ENCODE results near the gene KRTAP12-1.

KRTAP12-1 gene

DNA sequence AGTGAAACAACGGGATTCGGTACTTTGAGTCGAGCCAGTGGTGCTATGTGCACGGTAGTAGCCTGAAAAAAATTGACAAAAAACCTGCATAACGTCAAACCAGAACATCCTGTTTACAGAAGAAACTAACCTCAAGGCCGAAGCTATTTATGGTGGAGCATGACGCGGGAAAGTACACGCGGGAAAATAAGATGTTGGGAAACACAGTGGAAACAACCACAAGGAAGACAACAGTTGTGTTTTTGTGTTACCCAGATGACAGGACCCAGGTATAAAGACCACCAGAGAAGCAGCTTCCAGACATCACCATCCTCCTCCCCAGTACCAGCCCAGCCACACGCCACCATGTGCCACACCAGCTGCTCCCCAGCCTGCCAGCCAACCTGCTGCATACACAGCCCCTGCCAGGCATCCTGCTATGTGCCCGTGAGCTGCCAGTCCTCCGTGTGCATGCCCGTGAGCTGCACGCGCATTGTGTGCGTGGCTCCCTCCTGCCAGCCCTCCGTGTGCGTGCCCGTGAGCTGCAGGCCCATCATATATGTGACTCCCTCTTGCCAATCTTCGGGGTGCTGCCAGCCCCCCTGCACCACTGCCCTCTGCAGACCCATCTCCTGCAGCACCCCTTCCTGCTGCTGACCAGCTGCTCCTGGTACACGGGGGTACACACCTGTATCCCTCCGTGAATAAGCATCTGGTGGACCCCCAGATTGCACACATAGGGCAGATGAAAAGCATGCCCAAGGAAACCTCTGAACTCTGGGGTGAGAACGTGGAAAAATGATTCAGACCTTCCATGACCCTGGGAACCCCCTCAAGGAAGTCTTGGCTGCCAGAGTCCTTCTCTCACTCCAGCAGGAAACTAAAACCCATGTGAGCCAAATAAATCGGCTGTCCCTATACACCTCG is 24.1 kb downstream of the KRTAP12-1 start, which contains the start of gene KRTAP12-3:
TSS of gene KRTAP12-3 (plus strand) at position 298 of the 906 bp plus-strand sequence. CDS start at position 346, 48 bp downstream.
- intact Hi-C loops (cut with DNase I; ENCODE audit: low total_unique reads) = no loop called here
- no peak within 1 kb of the TSS for H3K4me3 ChIP-seq
- no peaks in the 10 kb centered on the region for H3K4me1 ChIP-seq
- no peak for DNase-seq
- no peak within 1 kb of the TSS for H3K27ac ChIP-seq
- TF ChIP-seq, protein P1, sequence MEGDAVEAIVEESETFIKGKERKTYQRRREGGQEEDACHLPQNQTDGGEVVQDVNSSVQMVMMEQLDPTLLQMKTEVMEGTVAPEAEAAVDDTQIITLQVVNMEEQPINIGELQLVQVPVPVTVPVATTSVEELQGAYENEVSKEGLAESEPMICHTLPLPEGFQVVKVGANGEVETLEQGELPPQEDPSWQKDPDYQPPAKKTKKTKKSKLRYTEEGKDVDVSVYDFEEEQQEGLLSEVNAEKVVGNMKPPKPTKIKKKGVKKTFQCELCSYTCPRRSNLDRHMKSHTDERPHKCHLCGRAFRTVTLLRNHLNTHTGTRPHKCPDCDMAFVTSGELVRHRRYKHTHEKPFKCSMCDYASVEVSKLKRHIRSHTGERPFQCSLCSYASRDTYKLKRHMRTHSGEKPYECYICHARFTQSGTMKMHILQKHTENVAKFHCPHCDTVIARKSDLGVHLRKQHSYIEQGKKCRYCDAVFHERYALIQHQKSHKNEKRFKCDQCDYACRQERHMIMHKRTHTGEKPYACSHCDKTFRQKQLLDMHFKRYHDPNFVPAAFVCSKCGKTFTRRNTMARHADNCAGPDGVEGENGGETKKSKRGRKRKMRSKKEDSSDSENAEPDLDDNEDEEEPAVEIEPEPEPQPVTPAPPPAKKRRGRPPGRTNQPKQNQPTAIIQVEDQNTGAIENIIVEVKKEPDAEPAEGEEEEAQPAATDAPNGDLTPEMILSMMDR (IDR thresholded peaks at IDR 0.05) = no peak
- peaks cover 0 to 6% (median 5%) of the 10 kb centered on the region in 3 donors for H3K9me3 ChIP-seq
- peaks cover 0 to 14% of the 10 kb centered on the region in 2 donors for H3K27me3 ChIP-seq
- H3K36me3 ChIP-seq = no peaks in the 10 kb centered on the region

DNA sequence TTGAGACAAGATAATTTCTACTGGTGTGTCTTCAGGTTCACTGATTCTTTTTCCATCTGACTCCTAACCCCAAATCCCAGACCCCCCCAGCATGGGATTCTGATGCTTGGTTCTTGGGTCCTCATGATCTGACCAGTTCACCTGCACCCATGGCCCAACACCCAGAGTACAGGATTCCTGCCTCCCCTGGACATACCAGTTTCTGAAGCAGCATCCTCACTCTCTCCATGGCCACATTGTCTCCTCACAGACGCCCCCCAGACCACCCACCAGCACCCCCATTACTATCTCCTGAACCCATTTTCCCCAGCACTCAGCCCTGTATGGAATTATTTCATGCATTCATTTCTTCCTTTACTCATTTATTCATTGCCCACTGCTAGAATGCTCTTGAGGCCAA is 25.1 kb downstream of the KRTAP12-1 start:
- H3K4me3 ChIP-seq = no peak overlapping the region
- intact Hi-C loops (cut with DNase I; ENCODE audit: low total_unique reads) = no loop called here
- peaks cover 0 to 6% (median 5%) of the 10 kb centered on the region in 3 donors for H3K9me3 ChIP-seq
- H3K27ac ChIP-seq = no peak overlapping the region
- no peaks in the 10 kb centered on the region for H3K36me3 ChIP-seq
- DNase-seq = no peak
- H3K27me3 ChIP-seq = peaks cover 0 to 14% of the 10 kb centered on the region in 2 donors
- H3K4me1 ChIP-seq = no peaks in the 10 kb centered on the region
- TF ChIP-seq, protein P1 (IDR thresholded peaks at IDR 0.05) = no peak

DNA sequence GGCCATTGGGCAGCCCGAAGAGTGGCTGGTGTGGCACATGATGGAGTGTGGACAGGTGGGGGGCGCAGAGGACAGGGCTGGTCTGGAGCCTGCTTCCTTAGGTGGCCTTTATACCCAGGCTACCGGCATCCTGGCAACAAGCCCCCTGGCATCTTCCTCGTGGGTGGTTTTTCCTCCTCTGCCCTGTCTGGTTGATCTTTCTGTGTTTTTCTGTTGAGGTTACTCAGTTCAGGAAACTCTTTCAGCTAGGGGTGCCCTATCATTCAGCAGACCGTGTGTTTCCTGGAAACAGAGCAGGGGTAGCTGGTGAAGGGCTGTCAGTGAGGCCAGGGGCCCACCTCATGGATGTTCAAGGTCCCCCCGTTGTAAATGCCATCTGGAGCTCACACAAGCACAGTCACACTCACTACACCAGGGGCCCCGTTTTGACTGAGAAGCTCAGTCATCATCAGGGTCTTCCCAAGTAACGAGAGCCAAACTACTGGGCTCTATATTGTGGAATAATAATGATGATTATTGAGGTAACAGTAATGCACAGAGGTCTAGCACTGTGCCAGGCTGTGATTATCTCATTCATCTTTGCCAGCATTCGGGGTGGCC is 27.3 kb downstream of the KRTAP12-1 start, which contains the start of gene KRTAP12-4:
TSS of gene KRTAP12-4 (minus strand) at position 84 of the 600 bp plus-strand sequence. CDS start at position 39, 45 bp downstream.
- peaks cover 0 to 16% of the 10 kb centered on the region in 2 donors for H3K27me3 ChIP-seq
- H3K36me3 ChIP-seq = no peaks in the 10 kb centered on the region
- H3K27ac ChIP-seq = no peak within 1 kb of the TSS
- no peak within 1 kb of the TSS for H3K4me3 ChIP-seq
- TF ChIP-seq, protein P1 (IDR thresholded peaks at IDR 0.05) = no peak
- H3K4me1 ChIP-seq = no peaks in the 10 kb centered on the region
- H3K9me3 ChIP-seq = peaks cover 0 to 6% (median 0%) of the 10 kb centered on the region in 3 donors
- intact Hi-C loops (cut with DNase I; ENCODE audit: low total_unique reads) = no loop called here
- no peak for DNase-seq

DNA sequence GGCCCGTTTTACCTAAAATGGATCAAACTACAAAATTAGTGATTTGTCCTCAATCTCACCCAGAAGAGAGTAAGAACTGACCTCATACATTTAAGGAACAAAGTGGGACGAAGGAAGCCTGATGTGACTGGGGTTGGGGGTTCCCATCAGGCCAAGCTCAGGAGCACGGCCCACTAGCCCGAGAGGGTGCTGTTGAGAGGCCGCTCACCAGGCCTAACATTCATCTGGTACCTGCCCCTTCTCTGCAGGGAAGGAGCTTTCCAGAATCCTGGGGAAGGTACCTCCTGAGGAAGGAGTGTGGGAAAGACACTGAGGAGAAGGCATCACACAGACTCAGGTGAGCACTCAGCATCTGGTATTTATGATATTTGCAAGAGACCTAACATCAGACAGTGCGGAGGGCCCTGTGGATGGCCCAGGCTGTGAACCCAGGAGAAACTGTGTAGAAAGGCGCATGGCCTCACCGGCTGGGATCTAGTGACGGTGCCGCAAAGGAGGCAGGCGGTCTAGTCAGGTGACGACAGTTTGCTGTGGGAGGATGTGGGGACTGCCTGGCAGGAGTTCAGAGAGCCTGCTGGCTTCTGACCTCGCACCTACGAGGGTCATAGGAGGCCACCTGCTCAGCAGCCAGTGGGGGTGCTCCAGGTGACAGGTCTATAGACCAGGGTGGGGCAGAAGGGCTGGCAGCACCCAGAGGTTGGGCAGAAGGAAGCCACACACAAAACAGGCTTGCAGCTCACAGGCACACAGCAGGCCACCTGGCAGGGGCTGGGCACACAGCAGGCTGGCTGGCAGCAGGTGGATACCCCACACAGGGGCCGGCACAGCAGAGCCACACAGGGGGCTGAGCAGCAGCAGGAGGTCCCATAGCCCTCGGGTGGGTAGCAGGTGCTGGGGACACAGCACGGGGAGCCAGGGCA is 28.0 kb downstream of the KRTAP12-1 start:
- intact Hi-C loops (cut with DNase I; ENCODE audit: low total_unique reads) = no loop called here
- Histone ChIP-seq H3K4me1 (no peaks in the 10 kb centered on the region), H3K36me3 (no peaks in the 10 kb centered on the region), H3K27ac (no peak overlapping the region), H3K27me3 (peaks cover 0 to 22% of the 10 kb centered on the region in 2 donors), H3K4me3 (no peak overlapping the region), H3K9me3 (peaks cover 0 to 6% (median 0%) of the 10 kb centered on the region in 3 donors)
- DNase-seq = no peak
- TF ChIP-seq, protein P1 (IDR thresholded peaks at IDR 0.05) = no peak

DNA sequence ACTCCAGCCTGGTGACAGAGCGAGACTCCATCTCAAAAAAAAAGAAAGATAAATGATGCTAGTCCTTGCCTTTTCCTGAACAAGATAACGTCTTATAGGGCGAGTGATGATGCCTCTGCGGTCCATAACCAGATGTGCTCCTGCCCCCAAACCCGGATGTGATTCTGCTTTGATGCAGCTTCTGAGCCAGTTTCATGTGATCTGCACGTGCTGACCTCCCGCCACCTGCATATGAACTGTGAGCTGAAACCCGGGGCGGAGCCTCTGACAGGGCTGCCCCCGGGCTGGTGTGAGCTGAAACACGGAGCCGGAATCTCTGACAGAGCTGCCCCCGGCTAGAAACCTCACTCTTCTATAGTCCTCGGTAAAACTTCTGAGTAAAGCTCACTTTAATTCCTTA is 28.8 kb downstream of the KRTAP12-1 start:
- TF ChIP-seq, protein P1 (IDR thresholded peaks at IDR 0.05) = no peak

More for the DNA sequence above, 28.8 kb downstream of the KRTAP12-1 start:
- Histone ChIP-seq H3K4me3 (no peak overlapping the region), H3K27ac (no peak overlapping the region), H3K36me3 (no peaks in the 10 kb centered on the region), H3K9me3 (peaks cover 0 to 6% (median 0%) of the 10 kb centered on the region in 3 donors), H3K4me1 (no peaks in the 10 kb centered on the region), H3K27me3 (peaks cover 0 to 22% of the 10 kb centered on the region in 2 donors)
- intact Hi-C loops (cut with DNase I; ENCODE audit: low total_unique reads) = no loop called here
- DNase-seq = no peak
